Heart left ventricle (tissue), 16 donors: ENCODE measurements around the gene CCDC51. TPM values are rescaled to one million over a fixed set of nuclear protein-coding genes. Genes with fewer than 3 reads are reported as not detected.

Source experiments
- ATAC-seq, 4 donors: fragments of 200-7000 bp; cut with Tn5 transposase; one replicate each; pipeline ENCODE4 v1.9.1; 2020 to 2022; ENCODE audit warnings: moderate library complexity in 4 of 4, mild to moderate bottlenecking in 3 of 4, moderate number of reproducible peaks in 1 of 4
- DNase-seq, 5 donors: peaks; one replicate each; pipeline ENCODE4 v3.0.0-alpha.2; 2020
- H3K27ac ChIP-seq, 12 donors: fragments of 200-600 bp; sonication (generic) in 4 of 12; one replicate each; pipeline versions ENCODE4 v1.5.0 to v1.8.0; 2016 to 2022; ENCODE audit warnings: mild to moderate bottlenecking in 2 of 12
- H3K27me3 ChIP-seq, 9 donors: fragments of 200-600 bp; sonication (generic) in 2 of 9; one replicate each; pipeline versions ENCODE4 v1.5.1 to v1.8.0; 2016 to 2022; ENCODE audit warnings: mild to moderate bottlenecking in 3 of 9
- H3K36me3 ChIP-seq, 9 donors: fragments of 200-600 bp; sonication (generic) in 2 of 9; one replicate each; pipeline versions ENCODE4 v1.5.0 to v1.8.0; 2018 to 2022; ENCODE audit warnings: mild to moderate bottlenecking in 2 of 9
- H3K4me1 ChIP-seq, 12 donors: fragments of 200-600 bp; sonication (generic) in 4 of 12; one replicate each; pipeline versions ENCODE4 v1.5.0 to v1.8.0; 2016 to 2022; ENCODE audit warnings: mild to moderate bottlenecking in 3 of 12
- H3K4me3 ChIP-seq, 12 donors: fragments of 200-600 bp; sonication (generic) in 4 of 12; one replicate each; pipeline versions ENCODE4 v1.5.0 to v1.8.0; 2017 to 2022; ENCODE audit warnings: mild to moderate bottlenecking in 9 of 12, moderate library complexity in 4 of 12
- H3K9me3 ChIP-seq, 12 donors: fragments of 200-600 bp; sonication (generic) in 4 of 12; one replicate each; pipeline versions ENCODE4 v1.5.0 to v1.8.0; 2016 to 2022; ENCODE audit warnings: mild to moderate bottlenecking in 1 of 12
- POLR2A ChIP-seq, 2 donors: fragments of 450-650 bp; IDR thresholded peaks; one replicate each; pipeline ENCODE4 v1.6.1; 2017; ENCODE audit warnings: antibody characterized with exemption in 2 of 2, mild to moderate bottlenecking in 2 of 2, moderate library complexity in 2 of 2
- WGBS, 4 donors: extraction: QIAGEN DNeasy Blood & Tissue Kit in 2 of 4; methylation state at CpG; one replicate each; pipeline versions ENCODE4 v1.1.5 to v1.1.7; 2013 to 2018; 5-methylcytosine and 5-hydroxymethylcytosine counted together
- intact Hi-C, 10 donors: fragments of 100-400 bp; cut with DNase I; formaldehyde crosslinking; loops; one replicate each; pipeline versions ENCODE4 v1.11.1 to v1.14.2; 2022
- polyA plus RNA-seq, 2 donors: library from polyadenylated mRNA; stranded (reverse); fragments of 200-250 nt; gene quantifications; one replicate each; pipeline ENCODE4 v1.2.3, GENCODE V29; 2013
- total RNA-seq, 9 donors: library from RNA; depleted of rRNA in 2 of 9; stranded (reverse); fragments of >200 nt in 2 of 9; fragmentation: NEBNext Ultra II Directional in 3 of 9; extraction: Animal tissue kit (Norgen Biotek cat#: 25700) in 3 of 9; gene quantifications; one replicate each; pipeline versions ENCODE4 v1.1.0 to v1.2.4, GENCODE V29; 2016 to 2023
- TF ChIP-seq, protein P1 (sequence below), 12 donors: fragments of 200-600 bp; sonication (generic) in 4 of 12; IDR thresholded peaks; one replicate each; pipeline versions ENCODE4 v1.5.0 to v1.8.0; 2018 to 2022; ENCODE audit warnings: antibody characterized with exemption in 12 of 12, mild to moderate bottlenecking in 5 of 12
- donor health status: ischemic (EF 13 %, LVEDD 7.1; RV severe dilation, severe dysfunction).
- donor health status: healthy with polysubstance abuse.
- donor health status: DM: no; HTN: yes; CAD: no.
- donor health status: DM: no; HTN: no; CAD: no.
- donor health status: ischemic (EF 25% LVEDD 6.9; RV normal size, moderate dysfunction).
- donor health status: ischemic (EF 25% LVEDD 5.7; RV mildly dilated, moderate dysfunction).
- donor health status: healthy.
- donor health status: DM: yes; HTN: yes; CAD: no.
- donor health status: ischemic (EF 35%, LVEDD 5.7; RV mildly dilated, moderate dysfunction).
- donor health status: nonischemic (EF 11% LVEDD 7.7; RV severe dilation, severe dysfunction).
- donor health status: DM: yes; HTN: yes; CAD: no.
- donor health status: PGD.
- donor health status: ischemic (EF 29% LVEDD 5.4; RV normal size, mild dysfunction).
- donor health status: nonischemic (EF 23%, LVEDD 6.1; RV moderate dilation, normal function).

CCDC51 gene
- total and polyA plus RNA-seq, 11 donors = 8.2 to 14.8 (median 11.6) TPM

DNA sequence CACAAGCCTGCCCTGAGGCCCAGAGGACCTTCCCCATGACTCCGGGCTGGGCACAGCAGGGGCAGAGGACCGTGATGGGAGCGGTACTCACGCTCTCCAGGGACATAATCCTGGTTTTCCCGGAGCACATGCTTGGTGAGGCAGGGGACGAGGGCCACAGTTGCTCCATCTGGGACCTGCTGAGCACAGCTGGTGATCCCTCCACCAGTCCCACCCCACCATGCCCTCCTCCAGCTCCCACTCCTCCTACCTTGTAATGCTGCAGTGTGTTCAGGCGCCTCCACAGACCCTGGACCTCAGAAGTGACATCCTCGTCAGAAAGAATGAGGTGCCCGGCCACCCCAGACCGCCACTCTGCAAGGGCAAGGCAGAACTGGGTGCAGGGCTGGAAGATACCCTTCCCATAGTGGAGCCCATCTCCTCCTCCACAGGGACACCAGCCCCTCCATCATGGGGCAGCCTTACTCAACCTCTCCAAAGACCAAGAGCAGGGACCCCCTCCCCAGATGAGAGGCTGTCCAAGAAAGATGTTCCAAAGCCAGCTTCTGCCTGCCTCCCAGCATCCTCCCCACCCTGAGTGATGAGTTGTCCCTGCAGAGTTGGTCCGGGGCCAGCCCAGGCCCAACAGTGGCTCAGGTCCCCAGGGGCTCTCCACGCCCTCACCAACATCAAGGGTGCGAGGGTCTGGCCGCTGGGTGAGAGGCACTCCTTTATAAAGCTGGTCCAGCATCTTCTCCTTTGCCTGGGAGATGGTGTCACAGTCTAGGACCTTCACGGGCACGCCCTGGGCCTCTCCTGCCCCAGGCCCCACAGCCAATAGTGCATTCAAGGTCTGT lies 29.5 kb downstream of the CCDC51 start:
- Histone ChIP-seq H3K9me3 (no peaks in the 10 kb centered on the region), H3K27ac (no peak overlapping the region), H3K4me3 (no peak overlapping the region), H3K36me3 (peaks cover 0 to 94% (median 75%) of the 10 kb centered on the region in 9 donors), H3K27me3 (no peaks in the 10 kb centered on the region), H3K4me1 (no peaks in the 10 kb centered on the region)
- intact Hi-C loops = no loop called here
- ATAC-seq (no peak), DNase-seq (peak in 4 of 5 donors; percentile 5 to 14 (median 12))
- no peak for TF ChIP-seq POLR2A (IDR thresholded peaks at IDR 0.05)
- TF ChIP-seq, protein P1, sequence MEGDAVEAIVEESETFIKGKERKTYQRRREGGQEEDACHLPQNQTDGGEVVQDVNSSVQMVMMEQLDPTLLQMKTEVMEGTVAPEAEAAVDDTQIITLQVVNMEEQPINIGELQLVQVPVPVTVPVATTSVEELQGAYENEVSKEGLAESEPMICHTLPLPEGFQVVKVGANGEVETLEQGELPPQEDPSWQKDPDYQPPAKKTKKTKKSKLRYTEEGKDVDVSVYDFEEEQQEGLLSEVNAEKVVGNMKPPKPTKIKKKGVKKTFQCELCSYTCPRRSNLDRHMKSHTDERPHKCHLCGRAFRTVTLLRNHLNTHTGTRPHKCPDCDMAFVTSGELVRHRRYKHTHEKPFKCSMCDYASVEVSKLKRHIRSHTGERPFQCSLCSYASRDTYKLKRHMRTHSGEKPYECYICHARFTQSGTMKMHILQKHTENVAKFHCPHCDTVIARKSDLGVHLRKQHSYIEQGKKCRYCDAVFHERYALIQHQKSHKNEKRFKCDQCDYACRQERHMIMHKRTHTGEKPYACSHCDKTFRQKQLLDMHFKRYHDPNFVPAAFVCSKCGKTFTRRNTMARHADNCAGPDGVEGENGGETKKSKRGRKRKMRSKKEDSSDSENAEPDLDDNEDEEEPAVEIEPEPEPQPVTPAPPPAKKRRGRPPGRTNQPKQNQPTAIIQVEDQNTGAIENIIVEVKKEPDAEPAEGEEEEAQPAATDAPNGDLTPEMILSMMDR (IDR thresholded peaks at IDR 0.05) = no peak
- 92 to 95% (median 93%) methylated on average over 4 to 16 of the region's 16 CpGs for WGBS, 4 donors

DNA sequence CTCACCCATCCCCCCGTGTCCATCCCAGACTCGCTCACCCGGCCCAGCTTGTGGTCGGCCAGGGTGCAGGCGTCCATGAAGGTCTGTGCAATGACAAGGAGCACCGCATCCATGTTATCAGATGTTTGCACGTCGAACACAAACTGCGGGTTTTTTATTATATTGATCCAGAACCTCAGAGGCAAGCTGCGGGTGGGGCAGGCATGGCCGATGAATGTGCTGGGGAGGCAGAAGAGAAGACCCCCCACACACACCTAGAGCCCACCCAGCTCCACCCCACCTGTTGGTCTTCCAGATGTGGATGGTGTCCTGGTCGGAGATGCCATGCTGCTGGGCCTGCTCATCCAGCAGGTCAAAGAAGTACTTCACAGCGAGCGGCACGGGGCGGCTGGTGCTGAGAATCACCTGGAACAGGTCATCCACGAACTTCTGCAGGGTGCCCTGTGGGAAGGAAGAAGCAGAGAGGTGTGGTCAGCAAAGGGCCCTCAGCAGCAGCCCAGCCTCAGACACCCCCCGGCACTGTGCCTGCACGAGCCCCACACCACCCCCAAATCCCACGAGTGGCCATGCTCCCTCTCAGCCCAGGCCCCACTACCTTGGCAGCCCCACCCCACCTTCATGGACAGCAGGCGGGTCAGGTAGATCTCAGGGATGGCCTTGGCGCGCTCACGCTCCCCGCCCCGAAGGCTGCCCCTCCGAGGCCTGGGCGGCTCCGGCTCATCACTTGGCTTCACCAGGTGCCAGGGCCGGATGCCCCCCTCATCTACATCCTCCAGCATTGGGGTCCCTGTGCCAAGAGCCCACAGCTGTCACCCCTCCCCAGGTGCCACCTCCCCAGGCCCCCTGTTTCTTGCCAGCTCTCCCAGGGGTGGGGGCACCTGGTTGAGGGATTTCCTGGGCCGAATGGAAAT lies 30.4 kb downstream of the CCDC51 start:
- no peak for ATAC-seq
- WGBS, 4 donors = 93 to 96% (median 95%) methylated on average over 20 to 31 of the region's 31 CpGs
- no peaks in the 10 kb centered on the region for H3K4me1 ChIP-seq
- H3K27ac ChIP-seq = no peak overlapping the region
- H3K27me3 ChIP-seq = no peaks in the 10 kb centered on the region
- DNase-seq = peak; percentile 4 to 59 (median 14)
- H3K36me3 ChIP-seq = peaks cover 0 to 94% (median 77%) of the 10 kb centered on the region in 9 donors
- H3K4me3 ChIP-seq = no peak overlapping the region
- no peak for TF ChIP-seq POLR2A (IDR thresholded peaks at IDR 0.05)
- TF ChIP-seq, protein P1 (IDR thresholded peaks at IDR 0.05) = no peak
- no peaks in the 10 kb centered on the region for H3K9me3 ChIP-seq
- intact Hi-C loops = loop anchor here in 1 of 10 donors (10.0 kb wide), 1 partner anchor 135 kb away; no protein-coding TSS in a partner anchor

DNA sequence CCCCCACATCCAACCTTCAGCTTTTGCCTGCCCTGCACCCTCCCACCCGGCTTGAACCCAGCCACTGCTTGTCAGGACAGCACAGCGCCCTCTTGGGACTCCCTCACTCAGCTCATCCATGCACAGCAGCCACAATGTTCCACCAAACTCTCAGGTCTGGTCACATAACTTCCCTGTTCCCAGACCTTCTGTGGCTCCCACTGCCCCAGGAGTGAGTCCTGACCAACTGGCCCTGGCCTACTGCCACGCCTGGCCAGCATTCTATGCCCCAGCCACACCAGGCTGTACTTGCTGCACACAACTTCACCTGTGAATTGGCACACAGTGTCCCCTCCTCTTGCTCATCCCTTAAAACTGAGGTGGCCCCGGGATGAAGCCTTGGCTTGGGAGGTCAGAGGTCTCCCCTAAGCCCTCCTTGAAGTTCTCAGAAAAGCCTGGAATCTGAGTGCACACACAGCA lies 31.1 kb downstream of the CCDC51 start:
- no peak overlapping the region for H3K4me3 ChIP-seq
- H3K36me3 ChIP-seq = peaks cover 0 to 94% (median 79%) of the 10 kb centered on the region in 9 donors
- DNase-seq (peak in 3 of 5 donors; percentile 3 to 12 (median 9)), ATAC-seq (no peak)
- TF ChIP-seq, protein P1 (IDR thresholded peaks at IDR 0.05) = no peak
- no peak for TF ChIP-seq POLR2A (IDR thresholded peaks at IDR 0.05)
- WGBS, 4 donors = 84 to 91% (median 87%) methylated on average over 4 of the region's 4 CpGs
- H3K27ac ChIP-seq = no peak overlapping the region
- no peaks in the 10 kb centered on the region for H3K4me1 ChIP-seq
- no peaks in the 10 kb centered on the region for H3K27me3 ChIP-seq
- H3K9me3 ChIP-seq = no peaks in the 10 kb centered on the region
- intact Hi-C loops = loop anchor here in 1 of 10 donors (10.0 kb wide), 1 partner anchor 134 kb away; no protein-coding TSS in a partner anchor
